Mesodermal cell (in vitro differentiated cells): ENCODE measurements around the gene CXCR3.
"Not testable (repeated sequence)": the region's sequence is repeated elsewhere in the genome, so short reads cannot be mapped to it uniquely, and the experiment has no call there.

ENCODE experiments used
- H3K27ac ChIP-seq: 2 replicates; pipeline ENCODE4 v1.7.0; 2013; ENCODE audit warnings: mild to moderate bottlenecking, low read depth, low read length, moderate library complexity; ENCODE audit not compliant: severe bottlenecking
- H3K36me3 ChIP-seq: 2 replicates; pipeline ENCODE4 v1.7.1; 2013; ENCODE audit warnings: mild to moderate bottlenecking, low read length, moderate library complexity; ENCODE audit not compliant: control insufficient read depth, insufficient read depth
- H3K4me1 ChIP-seq: one replicate; pipeline ENCODE4 v1.7.1; 2013; ENCODE audit warnings: mild to moderate bottlenecking, low read length; ENCODE audit not compliant: insufficient read depth, control insufficient read depth, poor library complexity, severe bottlenecking
- H3K4me3 ChIP-seq: 2 replicates; pipeline ENCODE4 v1.7.0; 2013; ENCODE audit warnings: low read length, control low read depth, mild to moderate bottlenecking; ENCODE audit not compliant: insufficient read depth, poor library complexity, severe bottlenecking; ENCODE audit errors: extremely low read depth
- H3K9me3 ChIP-seq: 2 replicates; pipeline ENCODE4 v1.7.1; 2013; ENCODE audit warnings: mild to moderate bottlenecking, low read length, moderate library complexity; ENCODE audit not compliant: control insufficient read depth
- WGBS, 2 experiments: methylation state at CpG; one replicate each; pipeline ENCODE4 v1.1.5; 2013; ENCODE audit warnings: missing lambda C conversion rate in 2 of 2; ENCODE audit not compliant: insufficient coverage in 2 of 2; 5-methylcytosine and 5-hydroxymethylcytosine counted together

CXCR3 gene

GRCh38 chrX:71660562-71661416, 42.5 kb upstream of the CXCR3 start:
- Histone ChIP-seq H3K4me1 (no peaks in the 10 kb centered on the region), H3K9me3 (no peaks in the 10 kb centered on the region), H3K4me3 (no peak overlapping the region), H3K36me3 (no peaks in the 10 kb centered on the region), H3K27ac (no peak overlapping the region)
- 94 to 96% methylated on average over 3 of the region's 22 CpGs for WGBS, 2 experiments

GRCh38 chrX:71659959-71660358, 41.6 kb upstream of the CXCR3 start:
- Histone ChIP-seq H3K9me3 (no peaks in the 10 kb centered on the region), H3K36me3 (no peaks in the 10 kb centered on the region), H3K4me1 (no peaks in the 10 kb centered on the region), H3K4me3 (no peak overlapping the region), H3K27ac (no peak overlapping the region)
- no CpG with 5 or more reads among the region's 6 CpGs for WGBS, 2 experiments

- no peak overlapping the region for H3K27ac ChIP-seq
- no peak overlapping the region for H3K4me3 ChIP-seq
- H3K36me3 ChIP-seq, result no peaks in the 10 kb centered on the region
- no peaks in the 10 kb centered on the region for H3K4me1 ChIP-seq
- 86% methylated on average over 1 of the region's 3 CpGs; no CpG with 5 or more reads in 1 of the 2 experiments for WGBS, 2 experiments
- H3K9me3 ChIP-seq, result no peaks in the 10 kb centered on the region
These were observed 41.0 kb upstream of the CXCR3 start for GRCh38 chrX:71659342-71659741.

- no peaks in the 10 kb centered on the region for H3K36me3 ChIP-seq
- no peaks in the 10 kb centered on the region for H3K4me1 ChIP-seq
- no peak overlapping the region for H3K27ac ChIP-seq
- no peak overlapping the region for H3K4me3 ChIP-seq
- no peaks in the 10 kb centered on the region for H3K9me3 ChIP-seq
- WGBS, 2 experiments, result 100% methylated on average over 1 to 2 of the region's 4 CpGs
These were observed 39.0 kb upstream of the CXCR3 start for GRCh38 chrX:71657267-71657666.

- H3K36me3 ChIP-seq, result no peaks in the 10 kb centered on the region
- WGBS, 2 experiments, result 86% methylated on average over 1 of the region's 2 CpGs; no CpG with 5 or more reads in 1 of the 2 experiments
- no peaks in the 10 kb centered on the region for H3K4me1 ChIP-seq
- no peak overlapping the region for H3K27ac ChIP-seq
- no peaks in the 10 kb centered on the region for H3K9me3 ChIP-seq
- H3K4me3 ChIP-seq, result no peak overlapping the region
These were observed 35.0 kb upstream of the CXCR3 start for GRCh38 chrX:71653344-71653743.

GRCh38 chrX:71652405-71652804, 34.1 kb upstream of the CXCR3 start:
- no peaks in the 10 kb centered on the region for H3K36me3 ChIP-seq
- H3K27ac ChIP-seq, result no peak overlapping the region
- no peak overlapping the region for H3K4me3 ChIP-seq
- no peaks in the 10 kb centered on the region for H3K4me1 ChIP-seq
- H3K9me3 ChIP-seq, result no peaks in the 10 kb centered on the region
- 100% methylated on average over 1 of the region's 2 CpGs; no CpG with 5 or more reads in 1 of the 2 experiments for WGBS, 2 experiments

- Histone ChIP-seq H3K27ac (no peak overlapping the region), H3K9me3 (no peaks in the 10 kb centered on the region), H3K36me3 (no peaks in the 10 kb centered on the region), H3K4me3 (no peak overlapping the region), H3K4me1 (no peaks in the 10 kb centered on the region)
- WGBS, 2 experiments, result no CpG with 5 or more reads among the region's 4 CpGs
These were observed 32.1 kb upstream of the CXCR3 start for GRCh38 chrX:71650333-71650969.

GRCh38 chrX:71644406-71644805, 26.1 kb upstream of the CXCR3 start:
- 100% methylated on average over 1 of the region's 6 CpGs; no CpG with 5 or more reads in 1 of the 2 experiments for WGBS, 2 experiments
- H3K4me3 ChIP-seq, H3K9me3 ChIP-seq, H3K27ac ChIP-seq, H3K4me1 ChIP-seq, H3K36me3 ChIP-seq: not testable (repeated sequence)

- no peaks in the 10 kb centered on the region for H3K36me3 ChIP-seq
- WGBS, 2 experiments, result 93 to 100% methylated on average over 2 to 3 of the region's 4 CpGs
- H3K4me3 ChIP-seq, result no peak overlapping the region
- H3K4me1 ChIP-seq, result peaks cover 5% of the 10 kb centered on the region
- H3K27ac ChIP-seq, result no peak overlapping the region
- no peaks in the 10 kb centered on the region for H3K9me3 ChIP-seq
These were observed 21.7 kb upstream of the CXCR3 start for GRCh38 chrX:71640002-71640401.

- Histone ChIP-seq H3K27ac (no peak overlapping the region), H3K9me3 (no peaks in the 10 kb centered on the region), H3K4me1 (peaks cover 5% of the 10 kb centered on the region), H3K4me3 (no peak overlapping the region), H3K36me3 (no peaks in the 10 kb centered on the region)
- WGBS, 2 experiments, result no CpG with 5 or more reads among the region's 4 CpGs
These were observed 20.1 kb upstream of the CXCR3 start for GRCh38 chrX:71638409-71638808.

- Histone ChIP-seq H3K9me3 (no peaks in the 10 kb centered on the region), H3K27ac (no peak overlapping the region), H3K36me3 (no peaks in the 10 kb centered on the region), H3K4me3 (no peak overlapping the region), H3K4me1 (peaks cover 5% of the 10 kb centered on the region)
- 60 to 93% methylated on average over 1 to 3 of the region's 4 CpGs for WGBS, 2 experiments
These were observed 19.5 kb upstream of the CXCR3 start for GRCh38 chrX:71637848-71638247.
